ENCODE measurements around the gene SEC61A1. TPM values are rescaled to one million over a fixed set of nuclear protein-coding genes. Genes with fewer than 3 reads are reported as not detected.

SEC61A1 gene
- total RNA-seq, 1 experiment from 2014 or later = 189 TPM

DNA sequence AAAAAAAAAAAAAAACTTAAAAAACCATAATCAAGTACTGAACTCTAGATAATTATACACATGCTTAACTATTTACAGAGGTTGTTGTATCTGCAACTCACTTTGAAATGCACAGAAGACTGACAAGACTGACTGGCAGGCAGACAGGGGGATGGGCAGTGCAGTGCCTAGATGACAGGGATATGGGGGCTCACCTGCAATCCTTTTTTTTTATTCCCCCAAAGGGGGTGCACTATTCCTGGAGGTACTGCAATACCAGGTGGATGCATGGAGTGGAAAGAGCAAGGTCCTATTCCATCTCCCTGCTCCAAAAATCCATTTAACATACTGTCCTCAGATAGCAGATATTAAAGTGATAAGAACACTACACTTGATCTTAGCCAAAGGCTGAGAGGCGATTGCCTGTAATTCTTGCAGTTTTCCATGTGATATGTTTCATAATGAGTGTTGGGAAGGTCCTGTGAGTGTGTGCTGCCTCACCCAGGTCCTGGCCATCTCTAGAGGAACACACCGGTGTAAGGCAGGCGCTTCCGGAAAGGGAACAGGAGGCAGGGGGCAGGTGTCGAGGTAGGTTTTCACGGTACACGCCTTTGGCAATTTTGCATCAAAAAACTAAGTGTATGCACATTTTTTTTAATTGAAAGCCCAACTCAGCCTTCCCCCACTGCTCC, 22.7 kb downstream of the SEC61A1 start:
- ChIA-PET CTCF (no interaction called here), POLR2A (ENCODE audit: unreplicated experiment) (no interaction called here)
- no peaks in the 10 kb centered on the region for H3K9me3 ChIP-seq (ENCODE audit: insufficient read depth, low read depth)
- H3K27ac ChIP-seq = no peak overlapping the region
- H2AFZ ChIP-seq = no peak overlapping the region
- no peaks in the 10 kb centered on the region for H3K79me2 ChIP-seq (ENCODE audit: low read depth)
- no TSS peak for BruUV-seq (replicated peaks)
- TF ChIP-seq EZH2 (IDR thresholded peaks at IDR 0.05; ENCODE audit: low read depth) (no peak), CTCF (conservative IDR thresholded peaks at IDR 0.05) (no peak)
- intact Hi-C loops (cut with micrococcal nuclease; ENCODE audit: unreplicated experiment) = no loop called here
- H3K4me1 ChIP-seq (replicated peaks; ENCODE audit: insufficient read depth) = no peaks in the 10 kb centered on the region
- H3K4me3 ChIP-seq = no peak overlapping the region
- DNase-seq = no peak
- H3K4me2 ChIP-seq = no peak overlapping the region
- no peaks in the 10 kb centered on the region for H3K27me3 ChIP-seq (ENCODE audit: insufficient read depth, low read depth)
- H3K36me3 ChIP-seq (ENCODE audit: low read depth) = peaks cover 18% of the 10 kb centered on the region; the same call in 1 of the 2 replicates
- H3F3A ChIP-seq (ENCODE audit: insufficient read depth, low read depth) = peaks cover 45% of the 10 kb centered on the region; the same call in 1 of the 2 replicates
- H4K20me1 ChIP-seq (ENCODE audit: insufficient read depth) = peaks cover 47% of the 10 kb centered on the region
- no peaks in the 10 kb centered on the region for H3K9me2 ChIP-seq (ENCODE audit: insufficient read depth)

GRCh38 chr3:128075522-128076482, 23.6 kb downstream of the SEC61A1 start:
- BruUV-seq (replicated peaks) = no TSS peak
- H3K36me3 ChIP-seq (ENCODE audit: low read depth) = peaks cover 18% of the 10 kb centered on the region; the same call in 1 of the 2 replicates

More at GRCh38 chr3:128075522-128076482, 23.6 kb downstream of the SEC61A1 start:
- ChIA-PET CTCF (no interaction called here), POLR2A (ENCODE audit: unreplicated experiment) (no interaction called here)
- Histone ChIP-seq H2AFZ (no peak overlapping the region), H3K9me2 (ENCODE audit: insufficient read depth) (no peaks in the 10 kb centered on the region), H3K27ac (no peak overlapping the region), H3F3A (ENCODE audit: insufficient read depth, low read depth) (peaks cover 48% of the 10 kb centered on the region; the same call in 1 of the 2 replicates), H3K9me3 (ENCODE audit: insufficient read depth, low read depth) (no peaks in the 10 kb centered on the region), H3K79me2 (ENCODE audit: low read depth) (no peaks in the 10 kb centered on the region), H3K27me3 (ENCODE audit: insufficient read depth, low read depth) (no peaks in the 10 kb centered on the region), H3K4me1 (replicated peaks; ENCODE audit: insufficient read depth) (no peaks in the 10 kb centered on the region), H3K4me3 (no peak overlapping the region), H4K20me1 (ENCODE audit: insufficient read depth) (peaks cover 40% of the 10 kb centered on the region), H3K4me2 (no peak overlapping the region)
- peak; percentile 55 for TF ChIP-seq CTCF (conservative IDR thresholded peaks at IDR 0.05)
- no peak for TF ChIP-seq EZH2 (IDR thresholded peaks at IDR 0.05; ENCODE audit: low read depth)
- intact Hi-C loops (cut with micrococcal nuclease; ENCODE audit: unreplicated experiment) = no loop called here
- no peak for DNase-seq
